ENCODE measurements around the gene LRRK1. TPM values are rescaled to one million over a fixed set of nuclear protein-coding genes. Genes with fewer than 3 reads are reported as not detected.

Gene LRRK1
- total and polyA plus RNA-seq, 2 of the 4 experiments (the other 2 are of a cell fraction) = 3.0 to 5.8 TPM

- no peaks in the 10 kb centered on the region; a peak in 1 of 4 replicates for H3K79me1 ChIP-seq (ENCODE audit: low read depth in 1 of 2, low read length in 2 of 2)
- H2AFZ ChIP-seq (replicated peaks; ENCODE audit: low read length, poor library complexity) = no peak overlapping the region
- no peak overlapping the region for H2AK5ac ChIP-seq (ENCODE audit: low read depth, low read length)
- no peak overlapping the region for H3K4ac ChIP-seq (ENCODE audit: low read depth, low read length)
- no peak overlapping the region for H3K14ac ChIP-seq (replicated peaks; ENCODE audit: low read depth, low read length)
- H3K56ac ChIP-seq (ENCODE audit: extremely low read depth, insufficient read depth, low read length) = no peak overlapping the region
- intact Hi-C loops (cut with micrococcal nuclease) (no loop called here), dilution Hi-C loops (cut with HindIII; ENCODE audit: low sequenced_read_pairs, unreplicated experiment) (no loop called here), in situ Hi-C loops (cut with MboI; ENCODE audit: low sequenced_read_pairs) (no loop called here)
- H3K36me3 ChIP-seq (ENCODE audit: control insufficient read depth, insufficient read depth, low read length) = no peaks in the 10 kb centered on the region
- no peak overlapping the region for H3K9ac ChIP-seq (ENCODE audit: low read depth, low read length)
- no peak overlapping the region for H2BK5ac ChIP-seq (ENCODE audit: low read depth, low read length, poor library complexity, severe bottlenecking)
- no peak overlapping the region for H3K4me3 ChIP-seq (ENCODE audit: insufficient read depth, low read depth, low read length)
- TF ChIP-seq RAD21 (IDR thresholded peaks at IDR 0.05; ENCODE audit: low read length) (no peak), SMC3 (IDR thresholded peaks at IDR 0.05; ENCODE audit: low read depth, low read length) (no peak), MAFK (IDR thresholded peaks at IDR 0.05; ENCODE audit: low read depth, low read length) (no peak), RFX5 (IDR thresholded peaks at IDR 0.05; ENCODE audit: low read depth, low read length) (no peak), POLR2A (IDR thresholded peaks at IDR 0.05; ENCODE audit: low read depth, low read length) (no peak), CHD1 (IDR thresholded peaks at IDR 0.05; ENCODE audit: low read depth, low read length) (no peak), FOS (IDR thresholded peaks at IDR 0.05; ENCODE audit: low read depth, low read length) (no peak), RCOR1 (IDR thresholded peaks at IDR 0.05; ENCODE audit: insufficient replicate concordance, low read length) (no peak), MAZ (IDR thresholded peaks at IDR 0.05; ENCODE audit: borderline replicate concordance, low read depth, low read length) (no peak), CEBPB (IDR thresholded peaks at IDR 0.05; ENCODE audit: low read depth, low read length) (no peak), NFE2L2 (IDR thresholded peaks at IDR 0.05; ENCODE audit: low read depth, low read length) (no peak), MXI1 (IDR thresholded peaks at IDR 0.05; ENCODE audit: borderline replicate concordance, low read depth, low read length) (no peak), BHLHE40 (IDR thresholded peaks at IDR 0.05; ENCODE audit: low read depth, low read length) (no peak)
- TF ChIP-seq, protein P1, sequence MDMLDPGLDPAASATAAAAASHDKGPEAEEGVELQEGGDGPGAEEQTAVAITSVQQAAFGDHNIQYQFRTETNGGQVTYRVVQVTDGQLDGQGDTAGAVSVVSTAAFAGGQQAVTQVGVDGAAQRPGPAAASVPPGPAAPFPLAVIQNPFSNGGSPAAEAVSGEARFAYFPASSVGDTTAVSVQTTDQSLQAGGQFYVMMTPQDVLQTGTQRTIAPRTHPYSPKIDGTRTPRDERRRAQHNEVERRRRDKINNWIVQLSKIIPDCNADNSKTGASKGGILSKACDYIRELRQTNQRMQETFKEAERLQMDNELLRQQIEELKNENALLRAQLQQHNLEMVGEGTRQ (IDR thresholded peaks at IDR 0.05; ENCODE audit: low read depth, low read length) = no peak
- TF ChIP-seq, protein P2, sequence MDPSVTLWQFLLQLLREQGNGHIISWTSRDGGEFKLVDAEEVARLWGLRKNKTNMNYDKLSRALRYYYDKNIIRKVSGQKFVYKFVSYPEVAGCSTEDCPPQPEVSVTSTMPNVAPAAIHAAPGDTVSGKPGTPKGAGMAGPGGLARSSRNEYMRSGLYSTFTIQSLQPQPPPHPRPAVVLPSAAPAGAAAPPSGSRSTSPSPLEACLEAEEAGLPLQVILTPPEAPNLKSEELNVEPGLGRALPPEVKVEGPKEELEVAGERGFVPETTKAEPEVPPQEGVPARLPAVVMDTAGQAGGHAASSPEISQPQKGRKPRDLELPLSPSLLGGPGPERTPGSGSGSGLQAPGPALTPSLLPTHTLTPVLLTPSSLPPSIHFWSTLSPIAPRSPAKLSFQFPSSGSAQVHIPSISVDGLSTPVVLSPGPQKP (IDR thresholded peaks at IDR 0.05; ENCODE audit: borderline replicate concordance, low read depth, low read length) = no peak
- TF ChIP-seq, protein P3, sequence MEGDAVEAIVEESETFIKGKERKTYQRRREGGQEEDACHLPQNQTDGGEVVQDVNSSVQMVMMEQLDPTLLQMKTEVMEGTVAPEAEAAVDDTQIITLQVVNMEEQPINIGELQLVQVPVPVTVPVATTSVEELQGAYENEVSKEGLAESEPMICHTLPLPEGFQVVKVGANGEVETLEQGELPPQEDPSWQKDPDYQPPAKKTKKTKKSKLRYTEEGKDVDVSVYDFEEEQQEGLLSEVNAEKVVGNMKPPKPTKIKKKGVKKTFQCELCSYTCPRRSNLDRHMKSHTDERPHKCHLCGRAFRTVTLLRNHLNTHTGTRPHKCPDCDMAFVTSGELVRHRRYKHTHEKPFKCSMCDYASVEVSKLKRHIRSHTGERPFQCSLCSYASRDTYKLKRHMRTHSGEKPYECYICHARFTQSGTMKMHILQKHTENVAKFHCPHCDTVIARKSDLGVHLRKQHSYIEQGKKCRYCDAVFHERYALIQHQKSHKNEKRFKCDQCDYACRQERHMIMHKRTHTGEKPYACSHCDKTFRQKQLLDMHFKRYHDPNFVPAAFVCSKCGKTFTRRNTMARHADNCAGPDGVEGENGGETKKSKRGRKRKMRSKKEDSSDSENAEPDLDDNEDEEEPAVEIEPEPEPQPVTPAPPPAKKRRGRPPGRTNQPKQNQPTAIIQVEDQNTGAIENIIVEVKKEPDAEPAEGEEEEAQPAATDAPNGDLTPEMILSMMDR (conservative IDR thresholded peaks at IDR 0.05; ENCODE audit: low read depth, low read length) = no peak
- no peak overlapping the region for H3K4me2 ChIP-seq (ENCODE audit: low read depth, low read length)
- H3K9me1 ChIP-seq (ENCODE audit: insufficient read depth, low read length) = peaks cover 9% of the 10 kb centered on the region; the same call in 1 of the 2 replicates
- no peak overlapping the region for H2AK9ac ChIP-seq (replicated peaks; ENCODE audit: low read depth, low read length, poor library complexity)
- BruUV-seq (replicated peaks) = no TSS peak
- no peak overlapping the region for H3K23ac ChIP-seq (ENCODE audit: low read depth, low read length)
- no peak overlapping the region for H3K27ac ChIP-seq (ENCODE audit: insufficient read depth, low read length)
- CTCF ChIA-PET = no interaction called here
- H2BK20ac ChIP-seq (ENCODE audit: low read depth, low read length) = no peak overlapping the region
- H3K4me1 ChIP-seq (ENCODE audit: control insufficient read depth, insufficient read depth, low read length) = peaks cover 3% of the 10 kb centered on the region
- no peak overlapping the region for H3K18ac ChIP-seq (ENCODE audit: low read depth, low read length)
- H3K27me3 ChIP-seq (ENCODE audit: control insufficient read depth, insufficient read depth, low read length) = no peaks in the 10 kb centered on the region; the same call in 1 of the 2 replicates
- WGBS, 2 experiments (ENCODE audit: extremely low coverage in 2 of 2, insufficient read length in 1 of 2) = 83% methylated on average over 5 of the region's 14 CpGs; no CpG with 5 or more reads in 1 of the 2 experiments
- DNase-seq (no peak), ATAC-seq (ENCODE audit: low read depth) (no peak)
- no peaks in the 10 kb centered on the region for H4K20me1 ChIP-seq (ENCODE audit: insufficient read depth, low read length)
- H2BK120ac ChIP-seq (ENCODE audit: low read depth, low read length) = no peak overlapping the region
- no peak overlapping the region for H4K8ac ChIP-seq (ENCODE audit: low read depth in 2 of 2, low read length in 2 of 2)
- H3K9me3 ChIP-seq (ENCODE audit: control insufficient read depth, insufficient read depth, low read length) = no peaks in the 10 kb centered on the region; the same call in 1 of the 2 replicates
- H4K5ac ChIP-seq (ENCODE audit: low read depth, low read length) = no peak overlapping the region
- POLR2A ChIA-PET (ENCODE audit: unreplicated experiment) = no interaction called here
- no peak overlapping the region for H2BK15ac ChIP-seq (ENCODE audit: low read depth, low read length)
- no peak overlapping the region for H4K91ac ChIP-seq (ENCODE audit: insufficient read depth, low read depth, low read length)
These were observed 178.0 kb downstream of the LRRK1 start for GRCh38 chr15:101097111-101097510.
